Subcutaneous adipose tissue (tissue), 4 donors: ENCODE data around the gene CDCA8. TPM values are rescaled to one million over a fixed set of nuclear protein-coding genes. Genes with fewer than 3 reads are reported as not detected.

Experiments
- total RNA-seq, 4 donors: library from RNA; depleted of rRNA; stranded (reverse); fragments of >200 nt; gene quantifications; one replicate each; pipeline ENCODE4 v1.1.0, GENCODE V29; 2016
- TF ChIP-seq, protein P1 (sequence below): fragments of 450-650 bp; IDR thresholded peaks from one replicate; pipeline ENCODE4 v1.5.1; 2016; ENCODE audit warnings: low read depth, mild to moderate bottlenecking, control low read depth, antibody characterized with exemption, moderate library complexity

CDCA8 gene
- total RNA-seq, 4 donors from 2014 or later = 0.57 to 1.3 (median 0.89) TPM

DNA sequence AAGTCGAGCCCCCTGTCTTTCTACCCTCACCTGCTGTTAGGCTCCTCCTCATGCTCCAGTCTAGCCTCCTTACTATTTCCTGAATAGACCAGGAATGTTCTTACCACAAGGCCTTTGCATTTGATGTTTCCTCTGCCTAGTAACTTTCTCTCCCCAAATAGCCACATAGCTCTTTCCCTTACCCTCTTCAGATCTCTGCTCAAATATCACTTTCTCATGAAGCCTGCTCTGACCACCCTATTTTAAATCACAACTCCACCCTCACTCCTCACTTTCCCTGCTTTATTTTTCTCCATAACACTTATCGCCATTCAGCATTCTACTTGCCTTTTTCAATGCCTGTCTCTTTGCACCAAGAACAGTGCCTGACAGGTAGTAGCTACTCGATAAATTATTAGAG is 6.6 kb upstream of the CDCA8 start:
- TF ChIP-seq, protein P1, sequence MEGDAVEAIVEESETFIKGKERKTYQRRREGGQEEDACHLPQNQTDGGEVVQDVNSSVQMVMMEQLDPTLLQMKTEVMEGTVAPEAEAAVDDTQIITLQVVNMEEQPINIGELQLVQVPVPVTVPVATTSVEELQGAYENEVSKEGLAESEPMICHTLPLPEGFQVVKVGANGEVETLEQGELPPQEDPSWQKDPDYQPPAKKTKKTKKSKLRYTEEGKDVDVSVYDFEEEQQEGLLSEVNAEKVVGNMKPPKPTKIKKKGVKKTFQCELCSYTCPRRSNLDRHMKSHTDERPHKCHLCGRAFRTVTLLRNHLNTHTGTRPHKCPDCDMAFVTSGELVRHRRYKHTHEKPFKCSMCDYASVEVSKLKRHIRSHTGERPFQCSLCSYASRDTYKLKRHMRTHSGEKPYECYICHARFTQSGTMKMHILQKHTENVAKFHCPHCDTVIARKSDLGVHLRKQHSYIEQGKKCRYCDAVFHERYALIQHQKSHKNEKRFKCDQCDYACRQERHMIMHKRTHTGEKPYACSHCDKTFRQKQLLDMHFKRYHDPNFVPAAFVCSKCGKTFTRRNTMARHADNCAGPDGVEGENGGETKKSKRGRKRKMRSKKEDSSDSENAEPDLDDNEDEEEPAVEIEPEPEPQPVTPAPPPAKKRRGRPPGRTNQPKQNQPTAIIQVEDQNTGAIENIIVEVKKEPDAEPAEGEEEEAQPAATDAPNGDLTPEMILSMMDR = no peak

DNA sequence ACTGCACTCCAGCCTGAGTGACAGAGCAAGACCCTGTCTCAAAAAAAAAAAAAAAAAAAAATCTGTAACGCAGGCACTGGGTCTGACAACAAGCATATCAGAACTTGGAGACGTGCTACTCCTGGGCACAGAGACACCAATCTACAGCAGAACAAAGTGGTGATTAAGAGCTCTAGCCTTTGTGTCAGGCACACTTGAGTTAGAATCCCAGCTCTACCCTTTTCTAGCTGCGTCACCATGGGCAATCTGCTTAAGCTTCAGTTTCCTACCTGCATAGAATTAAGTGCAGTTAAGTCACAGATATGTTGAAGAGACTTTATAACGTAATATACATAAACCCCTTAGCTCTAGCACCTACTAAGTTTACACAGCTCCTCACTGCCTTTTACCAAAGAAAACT is 3.4 kb upstream of the CDCA8 start:
- TF ChIP-seq, protein P1 = no peak

DNA sequence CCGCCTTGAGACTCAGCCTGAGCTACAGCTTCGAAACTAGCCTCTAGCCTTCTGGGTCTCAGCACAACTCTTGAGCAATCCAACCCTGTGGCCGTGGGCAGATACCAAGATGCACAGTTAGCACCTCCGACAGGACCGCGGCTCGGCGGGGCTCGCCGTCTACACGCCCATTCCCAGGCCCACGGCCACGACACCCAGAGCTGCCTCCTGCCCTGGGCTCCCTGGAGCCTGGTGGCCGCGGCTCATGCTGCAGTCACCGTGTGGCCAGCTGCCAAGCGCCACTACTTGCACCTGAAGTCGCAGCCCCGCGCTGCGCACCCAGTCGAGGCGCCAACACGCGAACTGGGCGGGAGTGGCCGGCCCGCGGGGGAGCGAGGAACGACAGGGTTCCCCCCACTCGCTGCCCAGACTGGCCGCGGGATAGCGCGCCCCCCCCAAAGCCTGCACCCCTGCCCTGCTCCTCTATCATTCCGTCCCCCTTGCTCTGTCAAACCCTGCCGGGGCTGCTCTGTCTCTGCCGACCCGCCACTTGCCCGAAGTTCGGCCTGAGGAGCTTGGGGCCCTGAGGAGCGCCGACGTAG is 729 bp upstream of the CDCA8 start:
- TF ChIP-seq, protein P1 = no peak

DNA sequence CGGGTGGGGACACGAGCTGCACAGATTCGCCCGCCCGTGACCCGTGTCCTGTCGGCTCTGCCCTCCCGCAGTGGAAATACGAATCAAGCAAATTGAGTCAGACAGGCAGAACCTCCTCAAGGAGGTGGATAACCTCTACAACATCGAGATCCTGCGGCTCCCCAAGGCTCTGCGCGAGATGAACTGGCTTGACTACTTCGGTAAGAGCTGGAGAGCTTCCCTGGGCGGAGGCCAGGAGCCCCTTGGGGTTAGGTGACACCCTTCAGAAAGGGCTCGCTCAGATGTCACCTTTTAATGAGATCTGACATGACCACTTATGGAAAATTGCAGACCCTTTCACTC is 489 bp downstream of the CDCA8 start:
- TF ChIP-seq, protein P1 = no peak

DNA sequence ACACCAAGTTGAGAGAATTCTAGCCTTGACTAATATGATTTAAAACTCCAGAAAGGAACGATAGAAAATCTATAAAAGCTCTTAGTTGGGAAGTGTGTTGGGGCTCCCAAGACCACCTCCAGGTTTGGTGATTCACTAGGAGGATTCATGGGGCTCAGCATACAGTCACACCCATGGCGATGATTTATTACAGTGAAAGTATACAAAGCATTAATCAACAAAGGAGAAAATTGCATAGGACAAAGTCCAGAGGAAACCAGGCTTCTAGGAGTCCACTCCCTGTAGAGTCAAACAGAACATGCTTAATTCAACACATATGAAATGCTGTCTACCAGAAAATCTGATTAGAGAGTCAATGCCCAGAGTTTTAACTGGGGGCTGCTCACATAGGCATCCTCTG is 4.8 kb downstream of the CDCA8 start:
- TF ChIP-seq, protein P1 = no peak

DNA sequence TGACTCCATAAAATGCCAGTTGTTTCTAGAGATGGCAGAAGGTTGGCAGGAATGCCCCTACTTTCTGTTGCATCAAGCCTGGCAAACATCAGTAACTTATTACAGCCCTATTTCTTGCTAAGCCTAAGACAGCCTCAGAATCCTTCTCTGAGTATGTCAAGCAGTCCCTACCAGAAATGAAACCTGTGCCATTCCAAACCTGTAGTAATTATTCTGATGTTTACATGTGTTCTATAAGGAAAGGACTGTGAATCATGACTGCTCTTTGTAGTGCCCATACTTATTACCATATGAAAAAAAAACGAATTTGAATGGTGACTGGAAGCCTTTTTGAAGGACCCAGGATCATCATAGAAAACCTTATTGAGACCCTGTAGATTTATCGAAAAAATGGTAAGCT is 5.4 kb downstream of the CDCA8 start:
- TF ChIP-seq, protein P1 = no peak

DNA sequence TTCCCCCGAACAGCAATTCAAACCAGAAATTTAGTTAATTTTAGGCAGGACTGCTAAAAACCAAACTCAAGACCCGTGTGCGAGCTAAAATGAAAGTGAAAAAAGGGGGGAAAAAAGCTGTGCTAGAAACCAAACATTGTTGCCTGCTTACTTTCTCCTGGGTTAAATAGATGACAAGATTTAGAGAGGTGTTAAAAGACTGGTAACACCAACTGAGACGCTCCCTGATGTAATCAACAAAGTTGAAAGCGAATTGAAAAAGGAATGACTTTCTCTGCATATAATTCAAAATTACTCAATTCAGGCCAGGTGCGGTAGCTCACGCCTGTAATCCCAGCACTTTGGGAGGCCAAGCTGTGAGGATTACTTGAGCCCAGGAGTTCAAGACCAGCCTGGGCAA is 6.8 kb downstream of the CDCA8 start:
- TF ChIP-seq, protein P1 = no peak
